HTERT RPE-1 (cell line): ENCODE results near the gene ABLIM3.

Experiments
- in situ Hi-C: fragments of 300-500 bp; cut with MboI; formaldehyde crosslinking; loops from 4 replicates; pipeline ENCODE4 v1.14.3; 2020; ENCODE audit warnings: low sequenced_read_pairs

Gene ABLIM3

GRCh38 chr5:149216496-149216895 is 75.2 kb downstream of the ABLIM3 start:
- in situ Hi-C loops: no loop called here

- in situ Hi-C loops: no loop called here
Measured at GRCh38 chr5:149217096-149217802, 76.0 kb downstream of the ABLIM3 start.

- in situ Hi-C loops: no loop called here
Measured at GRCh38 chr5:149217803-149218155, 76.5 kb downstream of the ABLIM3 start.

GRCh38 chr5:149219584-149219983 is 78.3 kb downstream of the ABLIM3 start:
- in situ Hi-C loops: no loop called here

GRCh38 chr5:149220750-149221149 is 79.5 kb downstream of the ABLIM3 start:
- in situ Hi-C loops: no loop called here

GRCh38 chr5:149221326-149221725 is 80.0 kb downstream of the ABLIM3 start:
- in situ Hi-C loops: no loop called here

- in situ Hi-C loops: no loop called here
Measured at GRCh38 chr5:149221731-149222342, 80.5 kb downstream of the ABLIM3 start.

GRCh38 chr5:149223081-149223848 is 82.0 kb downstream of the ABLIM3 start:
- in situ Hi-C loops: no loop called here

GRCh38 chr5:149224282-149224681 is 83.0 kb downstream of the ABLIM3 start:
- in situ Hi-C loops: no loop called here

- in situ Hi-C loops: no loop called here
Measured at GRCh38 chr5:149227168-149227826, 86.0 kb downstream of the ABLIM3 start.

- in situ Hi-C loops: no loop called here
Measured at GRCh38 chr5:149228618-149229297, 87.5 kb downstream of the ABLIM3 start.

- in situ Hi-C loops: no loop called here
Measured at GRCh38 chr5:149229298-149229937, 88.1 kb downstream of the ABLIM3 start.

- in situ Hi-C loops: no loop called here
Measured at GRCh38 chr5:149235841-149236240, 94.5 kb downstream of the ABLIM3 start.

- in situ Hi-C loops: no loop called here
Measured at GRCh38 chr5:149237662-149238061, 96.4 kb downstream of the ABLIM3 start.

- in situ Hi-C loops: no loop called here
Measured at GRCh38 chr5:149238540-149238939, 97.2 kb downstream of the ABLIM3 start.

GRCh38 chr5:149239917-149240316 is 98.6 kb downstream of the ABLIM3 start:
- in situ Hi-C loops: no loop called here

- in situ Hi-C loops: no loop called here
Measured at GRCh38 chr5:149240354-149240998, 99.2 kb downstream of the ABLIM3 start.

GRCh38 chr5:149242339-149242738 is 101.0 kb downstream of the ABLIM3 start:
- in situ Hi-C loops: no loop called here

- in situ Hi-C loops: no loop called here
Measured at GRCh38 chr5:149246906-149247305, 105.6 kb downstream of the ABLIM3 start.

- in situ Hi-C loops: no loop called here
Measured at GRCh38 chr5:149247726-149248125, 106.4 kb downstream of the ABLIM3 start.
